ENCODE data around the gene CERK.
"Not testable (repeated sequence)": the region's sequence is repeated elsewhere in the genome, so short reads cannot be mapped to it uniquely, and the experiment has no call there.

CERK gene

GRCh38 chr22:46659791-46660186, 78.3 kb downstream of the CERK start:
- DNase-seq = no peak

- no peak for DNase-seq
Observed at GRCh38 chr22:46659059-46659790, 78.8 kb downstream of the CERK start.

GRCh38 chr22:46657996-46658947, 79.8 kb downstream of the CERK start:
- DNase-seq = no peak

DNA sequence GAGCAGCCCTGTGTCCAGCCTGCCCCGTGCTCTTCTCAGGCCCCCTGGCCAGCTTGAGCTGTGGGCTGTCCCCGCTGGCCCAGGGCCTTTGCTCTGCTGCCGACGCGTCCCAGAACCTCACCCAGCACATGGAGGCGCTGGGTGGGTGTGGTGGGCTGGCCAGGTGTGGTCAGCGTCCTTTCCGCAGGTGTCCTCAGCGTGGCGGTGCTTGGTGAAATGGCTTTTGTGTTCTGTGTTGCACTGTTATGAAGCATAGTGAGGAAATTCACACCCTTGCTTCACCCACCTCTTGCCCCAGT, 80.4 kb downstream of the CERK start:
- no peak for DNase-seq

GRCh38 chr22:46656856-46657654, 81.0 kb downstream of the CERK start:
- no peak for DNase-seq

DNA sequence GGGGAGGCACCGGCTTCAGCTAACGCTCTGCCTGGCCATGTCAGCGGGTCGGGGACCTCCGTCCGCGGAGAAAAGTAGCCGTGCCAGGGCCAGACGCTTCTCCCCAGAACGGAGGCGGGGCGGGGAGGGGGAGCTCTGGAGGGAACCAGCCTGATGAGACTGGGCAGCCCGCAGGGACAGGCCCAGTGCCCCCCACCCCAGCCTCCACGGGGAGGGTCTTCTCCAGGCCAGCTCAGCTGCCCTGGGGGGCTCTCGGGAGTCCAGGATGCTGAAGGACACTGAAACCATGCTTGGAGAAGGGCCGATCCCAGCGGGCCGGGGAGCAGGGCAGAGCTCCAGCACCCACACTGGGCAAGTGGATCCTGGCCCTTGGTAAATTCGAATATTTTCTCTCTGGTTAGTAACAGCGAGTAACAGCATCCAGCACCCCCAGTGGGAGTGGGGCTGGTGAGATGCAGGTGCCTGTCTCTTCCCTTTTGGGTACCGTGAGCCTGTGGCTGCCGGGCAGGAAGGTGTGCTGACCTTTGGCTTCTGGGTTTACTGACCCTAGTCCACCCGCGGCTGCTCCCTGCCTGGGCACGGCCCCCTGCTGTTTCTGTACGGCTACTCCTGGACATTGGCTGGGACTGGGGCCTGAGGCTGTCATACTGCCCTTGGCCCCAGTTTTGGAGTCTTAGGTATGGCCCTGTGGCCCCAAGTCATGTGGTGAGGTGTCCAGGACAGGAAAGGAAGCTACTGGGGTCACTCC, 82.0 kb downstream of the CERK start:
- no peak for DNase-seq

GRCh38 chr22:46654927-46655595, 83.0 kb downstream of the CERK start:
- no peak for DNase-seq

DNA sequence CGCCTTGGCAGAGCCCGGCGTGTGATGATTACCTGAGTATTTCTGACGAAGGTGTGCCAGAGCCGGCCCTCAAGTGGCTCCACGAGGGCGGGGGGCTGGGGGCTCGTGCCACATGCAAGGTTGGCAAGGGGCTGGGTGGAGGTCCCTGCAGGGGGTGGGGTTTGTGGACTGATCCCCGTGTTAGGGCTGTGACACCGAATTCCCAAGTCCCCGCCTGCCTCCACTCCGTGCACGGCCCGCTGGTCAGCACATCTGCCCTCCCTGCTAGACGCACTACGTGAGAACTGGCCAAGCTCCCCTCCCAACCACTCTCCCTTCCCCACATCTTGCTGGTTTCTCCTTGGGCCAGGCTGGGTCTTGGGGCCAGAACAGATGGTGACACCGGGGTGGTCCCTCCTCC, 83.6 kb downstream of the CERK start:
- DNase-seq = no peak

- DNase-seq = no peak
Observed at GRCh38 chr22:46653596-46653995, 84.5 kb downstream of the CERK start.

GRCh38 chr22:46652847-46653331, 85.2 kb downstream of the CERK start:
- DNase-seq = no peak

DNA sequence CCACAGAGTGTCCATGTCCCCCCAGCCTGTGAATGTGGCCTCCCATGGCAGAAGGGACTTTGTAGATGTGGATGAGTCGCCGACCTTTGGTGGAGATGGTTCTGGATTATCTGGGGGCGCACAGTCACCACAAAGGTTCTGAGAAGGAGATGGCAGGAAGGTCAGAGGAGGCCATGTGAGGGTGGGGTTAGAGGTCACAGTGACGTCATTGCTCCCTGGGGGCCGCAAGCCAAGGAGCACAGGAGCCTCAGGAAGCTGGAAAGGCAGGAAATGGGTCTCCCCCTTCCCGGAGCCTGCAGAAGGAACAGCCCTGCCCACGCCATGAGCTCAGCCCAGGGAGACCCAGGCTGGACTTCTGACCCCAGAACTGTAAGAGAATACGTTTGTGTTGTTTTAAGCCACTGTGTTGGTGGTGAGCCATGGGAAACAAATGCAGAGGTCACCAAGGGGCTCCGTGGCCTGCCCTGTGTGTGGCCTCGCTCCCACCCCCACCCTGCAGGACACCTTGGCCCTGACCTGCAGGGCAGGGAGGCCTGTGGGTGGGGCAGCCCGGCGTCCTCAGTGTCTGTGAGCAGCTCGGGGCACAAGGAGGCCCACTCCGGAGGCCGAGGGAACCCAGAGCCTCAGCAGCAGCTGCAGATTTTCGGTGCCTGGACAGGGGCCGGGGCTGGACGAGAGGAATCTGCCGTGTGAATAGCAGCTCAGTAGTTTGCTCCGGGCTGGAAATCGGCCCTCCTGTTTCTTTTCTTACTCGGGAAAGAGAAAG, 85.8 kb downstream of the CERK start:
- DNase-seq = peak; percentile 7

DNA sequence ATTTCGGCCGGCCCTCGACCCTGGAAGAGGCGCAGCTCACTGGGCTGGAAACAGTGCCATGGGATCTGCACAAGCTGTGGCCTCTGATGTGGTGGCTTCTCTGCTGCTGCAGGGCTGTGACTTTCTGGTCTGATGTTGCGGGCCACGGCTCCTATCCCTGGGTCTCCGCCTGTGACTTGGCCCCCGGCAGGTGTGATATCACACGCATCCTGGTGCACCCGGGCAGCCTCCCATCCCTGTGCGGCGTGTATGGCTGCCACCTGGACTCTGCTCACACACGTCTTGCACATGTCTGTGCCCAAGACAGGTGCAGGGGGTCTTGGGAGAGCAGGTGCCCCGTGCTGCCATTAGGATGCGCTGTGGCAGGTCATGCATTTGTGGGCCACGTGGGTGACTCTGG, 86.7 kb downstream of the CERK start:
- no peak for DNase-seq

GRCh38 chr22:46650078-46650810, 87.8 kb downstream of the CERK start:
- no peak for DNase-seq

GRCh38 chr22:46649141-46650077, 88.6 kb downstream of the CERK start:
- no peak for DNase-seq

- not testable (repeated sequence) for DNase-seq
Observed at GRCh38 chr22:46648225-46648820, 89.7 kb downstream of the CERK start.

GRCh38 chr22:46646531-46647215, 91.4 kb downstream of the CERK start:
- no peak for DNase-seq

GRCh38 chr22:46642840-46643480, 95.1 kb downstream of the CERK start:
- not testable (repeated sequence) for DNase-seq
